Hepatic stellate cell (primary cell): ENCODE data around the gene DENND1A.
"Not testable (repeated sequence)": the region's sequence is repeated elsewhere in the genome, so short reads cannot be mapped to it uniquely, and the experiment has no call there.

Source experiments
- DNase-seq: peaks from one replicate; pipeline ENCODE4 v3.0.0; 2011; ENCODE audit warnings: low spot score

Gene DENND1A

GRCh38 chr9:123922431-123922830 is 7.5 kb downstream of the DENND1A start:
- no peak for DNase-seq

GRCh38 chr9:123914517-123915196 is 15.3 kb downstream of the DENND1A start:
- DNase-seq, result no peak

- no peak for DNase-seq
Observed at GRCh38 chr9:123912167-123912897, 17.6 kb downstream of the DENND1A start.

GRCh38 chr9:123911024-123911423 is 18.9 kb downstream of the DENND1A start:
- DNase-seq, result no peak

- DNase-seq, result not testable (repeated sequence)
Observed at GRCh38 chr9:123909192-123909591, 20.7 kb downstream of the DENND1A start.

GRCh38 chr9:123903550-123903949 is 26.4 kb downstream of the DENND1A start:
- DNase-seq, result not testable (repeated sequence)

- no peak for DNase-seq
Observed at GRCh38 chr9:123894822-123895221, 35.1 kb downstream of the DENND1A start.

- no peak for DNase-seq
Observed at GRCh38 chr9:123893831-123894460, 36.0 kb downstream of the DENND1A start.

- DNase-seq, result no peak
Observed at GRCh38 chr9:123893115-123893514, 36.8 kb downstream of the DENND1A start.

- no peak for DNase-seq
Observed at GRCh38 chr9:123887837-123888236, 42.1 kb downstream of the DENND1A start.

- not testable (repeated sequence) for DNase-seq
Observed at GRCh38 chr9:123885834-123886233, 44.1 kb downstream of the DENND1A start.

GRCh38 chr9:123883634-123884033 is 46.3 kb downstream of the DENND1A start:
- DNase-seq, result peak; percentile 3

- DNase-seq, result no peak
Observed at GRCh38 chr9:123881604-123882003, 48.3 kb downstream of the DENND1A start.

- DNase-seq, result no peak
Observed at GRCh38 chr9:123880420-123880819, 49.5 kb downstream of the DENND1A start.

- DNase-seq, result no peak
Observed at GRCh38 chr9:123876750-123877149, 53.2 kb downstream of the DENND1A start.

GRCh38 chr9:123872710-123873109 is 57.2 kb downstream of the DENND1A start:
- no peak for DNase-seq

- no peak for DNase-seq
Observed at GRCh38 chr9:123871781-123872180, 58.1 kb downstream of the DENND1A start.

- DNase-seq, result no peak
Observed at GRCh38 chr9:123868002-123868401, 61.9 kb downstream of the DENND1A start.

GRCh38 chr9:123867034-123867433 is 62.9 kb downstream of the DENND1A start:
- DNase-seq, result no peak

GRCh38 chr9:123866497-123866896 is 63.4 kb downstream of the DENND1A start:
- no peak for DNase-seq

- DNase-seq, result no peak
Observed at GRCh38 chr9:123865226-123866000, 64.5 kb downstream of the DENND1A start.

- DNase-seq, result no peak
Observed at GRCh38 chr9:123864251-123864650, 65.7 kb downstream of the DENND1A start.
